Endothelial cell of umbilical vein (primary cell): ENCODE results near the gene TRPC6. TPM values are rescaled to one million over a fixed set of nuclear protein-coding genes. Genes with fewer than 3 reads are reported as not detected.

ENCODE experiments used
- BruUV-seq: library from RNA; stranded (reverse); fragments of 400-500 nt; replicated peaks from 2 replicates; lab custom pipeline; 2021; lab: Mats Ljungman, UMichigan
- CTCF ChIA-PET: fragments of 300-600, 350-600 bp; sonication (Branson Sonifier 250); formaldehyde crosslinking; loops from one replicate; lab custom pipeline; 2021; ENCODE audit warnings: antibody characterized with exemption, inconsistent platforms; lab: Charles Lee
- POLR2A ChIA-PET: fragments of 300-600, 350-600 bp; sonication (Branson Sonifier 250); formaldehyde crosslinking; loops from one replicate; lab custom pipeline; 2021; ENCODE audit warnings: antibody characterized with exemption, inconsistent platforms; lab: Charles Lee
- DNase-seq: peaks from one replicate; pipeline ENCODE4 v3.0.0-alpha.2; 2011; ENCODE audit warnings: low read depth, low spot score
- FAIRE-seq: peaks from 2 replicates; lab custom pipeline; 2011; peaks lifted over from hg19 to GRCh38; lab: Jason Lieb, UNC
- H2AFZ ChIP-seq: 2 replicates; pipeline ENCODE4 v1.6.0; 2012; ENCODE audit warnings: low read depth, low read length, control low read depth, inconsistent platforms
- H3K27ac ChIP-seq: 2 replicates; pipeline ENCODE4 v1.5.1; 2011; ENCODE audit warnings: low read depth, mild to moderate bottlenecking, control low read depth, low read length, moderate library complexity; ENCODE audit not compliant: insufficient read depth
- H3K27me3 ChIP-seq, 2 experiments: 2 replicates each; pipeline versions ENCODE4 v1.6.0 to v1.6.1; 2011; ENCODE audit warnings: low read length in 2 of 2, mixed read lengths in 1 of 2; ENCODE audit not compliant: control insufficient read depth in 2 of 2, insufficient read depth in 2 of 2
- H3K36me3 ChIP-seq, 2 experiments: 2 replicates in 1 of 2; 3 replicates in 1 of 2; pipeline ENCODE4 v1.5.1; 2011; ENCODE audit warnings: low read length in 2 of 2, mild to moderate bottlenecking in 1 of 2, moderate library complexity in 1 of 2; ENCODE audit not compliant: control insufficient read depth in 2 of 2, insufficient read depth in 2 of 2; ENCODE audit errors: extremely low read depth in 1 of 2
- H3K4me1 ChIP-seq: 3 replicates; pipeline ENCODE4 v1.5.1; 2011; ENCODE audit warnings: mild to moderate bottlenecking, low read length; ENCODE audit not compliant: control insufficient read depth, insufficient read depth; ENCODE audit errors: extremely low read depth
- H3K4me2 ChIP-seq: 2 replicates; pipeline ENCODE4 v1.6.1; 2011; ENCODE audit warnings: low read length, control low read depth, mixed read lengths; ENCODE audit not compliant: insufficient read depth
- H3K4me3 ChIP-seq, 3 experiments: fragments of 200-600 bp in 1 of 3; sonication (generic), shearing (Covaris generic) in 1 of 3; replicated peaks in 1 of 3; 2 replicates each; pipeline ENCODE4 v1.5.1; 2011 to 2016; ENCODE audit warnings: control low read depth in 3 of 3, low read length in 3 of 3, mild to moderate bottlenecking in 2 of 3, inconsistent platforms in 1 of 3, low read depth in 1 of 3, moderate library complexity in 1 of 3; ENCODE audit not compliant: insufficient read depth in 1 of 3
- H3K79me2 ChIP-seq: 2 replicates; pipeline ENCODE4 v1.6.0; 2012; ENCODE audit warnings: low read length, inconsistent platforms; ENCODE audit not compliant: control insufficient read depth, insufficient read depth
- H3K9ac ChIP-seq: replicated peaks from 2 replicates; pipeline ENCODE3; 2011; ENCODE audit warnings: low read length, control low read depth; ENCODE audit not compliant: insufficient read depth; ENCODE audit errors: extremely low read depth
- H3K9me1 ChIP-seq: replicated peaks from 3 replicates; pipeline ENCODE4 v1.6.0; 2011; ENCODE audit warnings: mild to moderate bottlenecking, low read length; ENCODE audit not compliant: control insufficient read depth, insufficient read depth; ENCODE audit errors: extremely low read depth
- H3K9me3 ChIP-seq: replicated peaks from 2 replicates; pipeline ENCODE4 v1.5.1; 2012; ENCODE audit warnings: low read length, inconsistent platforms; ENCODE audit not compliant: control insufficient read depth, insufficient read depth
- H4K20me1 ChIP-seq: replicated peaks from 2 replicates; pipeline ENCODE3; 2011; ENCODE audit warnings: mild to moderate bottlenecking, low read length; ENCODE audit not compliant: control insufficient read depth, insufficient read depth; ENCODE audit errors: extremely low read depth
- CTCF ChIP-seq, 2 donors: IDR thresholded peaks; 1 replicate in 1 of 2; 2 replicates in 1 of 2; pipeline ENCODE4 v1.5.1; 2011; ENCODE audit warnings: low read length in 2 of 2, mild to moderate bottlenecking in 2 of 2, moderate library complexity in 2 of 2, control low read depth in 1 of 2, inconsistent platforms in 1 of 2, low read depth in 1 of 2; ENCODE audit not compliant: insufficient read depth in 1 of 2; ENCODE audit errors: extremely low read depth in 1 of 2
- EZH2 ChIP-seq: IDR thresholded peaks from 2 replicates; pipeline ENCODE4 v1.6.1; 2012; ENCODE audit warnings: borderline replicate concordance, low read depth, mild to moderate bottlenecking, moderate library complexity, low read length, inconsistent platforms; ENCODE audit not compliant: severe bottlenecking
- FOS ChIP-seq: IDR thresholded peaks from 2 replicates; pipeline ENCODE4 v1.6.1; 2011; ENCODE audit warnings: mild to moderate bottlenecking, low read length, moderate library complexity, borderline replicate concordance; ENCODE audit not compliant: insufficient read depth
- GATA2 ChIP-seq: IDR thresholded peaks from 2 replicates; pipeline ENCODE4 v1.7.0; 2011; ENCODE audit warnings: low read depth, mild to moderate bottlenecking, moderate library complexity, mixed read lengths, low read length; ENCODE audit not compliant: insufficient read length, insufficient read depth
- JUN ChIP-seq: IDR thresholded peaks from 2 replicates; pipeline ENCODE4 v1.6.1; 2011; ENCODE audit warnings: borderline replicate concordance, low read depth; ENCODE audit not compliant: insufficient read length, insufficient read depth
- MAX ChIP-seq: IDR thresholded peaks from 2 replicates; pipeline ENCODE4 v1.6.1; 2011; ENCODE audit not compliant: insufficient read depth, insufficient read length
- MYC ChIP-seq: IDR thresholded peaks from one replicate; pipeline ENCODE4 v1.6.1; 2011; ENCODE audit warnings: mild to moderate bottlenecking, low read depth, low read length
- POLR2A ChIP-seq: IDR thresholded peaks from 2 replicates; pipeline ENCODE4 v1.6.1; 2012; ENCODE audit warnings: low read depth, mild to moderate bottlenecking, control low read depth, low read length
- POLR2AphosphoS5 ChIP-seq: IDR thresholded peaks from 2 replicates; pipeline ENCODE4 v1.6.1; 2012; ENCODE audit warnings: low read depth, mild to moderate bottlenecking, control low read depth, low read length, moderate library complexity; ENCODE audit not compliant: insufficient read depth
- dilution Hi-C: fragments of 300-500 bp; cut with MboI; formaldehyde crosslinking; loops from one replicate; pipeline ENCODE4 v1.15.0; 2019; ENCODE audit warnings: low sequenced_read_pairs; ENCODE audit not compliant: extremely low pct_ligation_motif_present
- intact Hi-C: fragments of 100-400 bp; cut with micrococcal nuclease; formaldehyde crosslinking; loops from one replicate; pipeline ENCODE4 v1.10.0; 2022
- polyA plus RNA-seq, 4 experiments: library from polyadenylated mRNA; depleted of rRNA in 3 of 4; stranded (reverse) in 3 of 4; unstranded in 1 of 4; fragments of >200 nt; gene quantifications; 2 replicates each; pipeline versions ENCODE4 v1.2.1 to v1.2.3, GENCODE V29; 2011 to 2012; ENCODE audit warnings: missing spikeins in 1 of 4
- total RNA-seq: library from RNA; stranded (reverse); gene quantifications from 2 replicates; pipeline ENCODE4 v1.2.3, GENCODE V29; 2021

TRPC6 gene
- total and polyA plus RNA-seq, 2 donors (not counting 3 experiments of a cell fraction or from before 2014, with no cell fraction given) = not detected

GRCh38 chr11:101528541-101528940, 55.3 kb downstream of the TRPC6 start:
- FAIRE-seq (no peak), DNase-seq (no peak)
- Histone ChIP-seq H3K36me3 (no peaks in the 10 kb centered on the region), H4K20me1 (no peaks in the 10 kb centered on the region), H3K27ac (no peak overlapping the region), H2AFZ (no peak overlapping the region), H3K27me3 (no peaks in the 10 kb centered on the region), H3K9me3 (no peaks in the 10 kb centered on the region), H3K9me1 (no peaks in the 10 kb centered on the region), H3K79me2 (no peaks in the 10 kb centered on the region), H3K9ac (no peak overlapping the region), H3K4me1 (no peaks in the 10 kb centered on the region), H3K4me2 (no peak overlapping the region), H3K4me3 (no peak overlapping the region)
- TF ChIP-seq POLR2A (no peak), CTCF (IDR thresholded peaks at IDR 0.05; ENCODE audit: extremely low read depth in 1 of 2, insufficient read depth in 1 of 2, low read depth in 1 of 2, low read length in 2 of 2) (no peak), JUN (no peak), EZH2 (no peak), POLR2AphosphoS5 (no peak), MYC (no peak), MAX (no peak), FOS (no peak), GATA2 (no peak)
- BruUV-seq = no TSS peak
- dilution Hi-C loops (no loop called here), intact Hi-C loops (no loop called here)
- ChIA-PET POLR2A (no interaction called here), CTCF (no interaction called here)
